ENCODE measurements around the gene GRN.

GRCh38 chr17:44318077-44318892, 26.8 kb upstream of the GRN start:
- TF ChIP-seq POLR2A (IDR thresholded peaks at IDR 0.05) (no peak), EP300 (IDR thresholded peaks at IDR 0.05) (no peak), CTCF (IDR thresholded peaks at IDR 0.05) (no peak), POLR2AphosphoS5 (IDR thresholded peaks at IDR 0.05) (no peak)
